Measurements from ENCODE around the gene AGPAT1. TPM values are rescaled to one million over a fixed set of nuclear protein-coding genes. Genes with fewer than 3 reads are reported as not detected.
A peak's percentile ranks its signal among the peaks of the same experiment; 100 is the strongest.
"Not testable (repeated sequence)": the region's sequence is repeated elsewhere in the genome, so short reads cannot be mapped to it uniquely, and the experiment has no call there.

The AGPAT1 gene
- total RNA-seq, 1 donor from 2014 or later = 31.4 TPM

DNA sequence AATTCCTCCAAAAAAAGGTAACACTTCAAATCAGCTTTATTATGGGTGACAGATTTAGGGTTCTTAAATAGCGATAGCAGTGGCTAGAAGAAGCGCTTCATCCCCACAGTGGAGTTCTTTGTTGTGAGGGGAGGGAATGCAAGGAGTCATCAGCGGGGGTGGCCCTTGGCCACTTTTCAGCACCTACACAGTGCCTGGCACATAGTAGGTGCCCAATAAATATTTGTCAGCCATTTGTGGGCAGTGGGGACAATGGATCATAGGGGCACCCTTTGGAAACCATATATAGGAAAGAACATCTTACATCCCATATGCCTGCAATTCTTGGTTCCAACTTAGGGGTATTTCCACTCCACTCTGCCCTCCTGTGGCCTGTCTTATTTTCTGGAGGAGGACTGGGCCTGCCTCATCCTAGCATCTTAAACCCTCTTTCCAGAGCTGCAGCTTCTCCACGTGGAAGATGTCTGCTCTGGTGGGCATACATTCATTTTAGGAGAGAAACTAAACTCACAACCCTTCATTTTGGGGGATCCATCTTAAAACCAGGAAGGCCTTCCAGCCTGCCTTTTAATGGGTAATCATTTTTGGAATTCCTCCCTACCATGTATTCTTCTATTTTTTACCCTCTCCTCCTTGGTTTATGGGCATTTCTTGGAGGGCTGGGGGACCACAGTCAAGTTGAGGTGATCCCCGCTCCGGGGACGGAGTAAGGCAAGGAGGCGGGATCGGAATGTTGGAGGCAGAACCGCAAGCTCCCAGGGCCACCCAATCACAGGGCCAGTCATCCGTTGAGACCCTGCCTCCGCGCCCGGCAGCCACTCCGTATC lies 19.2 kb upstream of the AGPAT1 start:
- DNase-seq = peak; percentile 83
- Mint-ChIP-seq H3K27ac (peak overlapping the region; percentile 96), H3K36me3 (ENCODE audit: low read depth) (peaks cover 13% of the 10 kb centered on the region), H3K4me3 (peak overlapping the region; percentile 98), H3K9me3 (no peaks in the 10 kb centered on the region), H3K27me3 (no peaks in the 10 kb centered on the region), H3K4me1 (peaks cover 43% of the 10 kb centered on the region)
- intact Hi-C loops (cut with micrococcal nuclease) = loop anchor here (1.0 to 10.0 kb wide), 9 partner anchors 17 to 1980 kb away; partner anchors contain the start of genes FKBPL, PPT2, PSMB9 and RGL2

- peak overlapping the region; percentile 98 for H3K4me3 Mint-ChIP-seq
- peaks cover 43% of the 10 kb centered on the region for H3K4me1 Mint-ChIP-seq
These were observed 18.5 kb upstream of the AGPAT1 start for GRCh38 chr6:32194388-32194787.

DNA sequence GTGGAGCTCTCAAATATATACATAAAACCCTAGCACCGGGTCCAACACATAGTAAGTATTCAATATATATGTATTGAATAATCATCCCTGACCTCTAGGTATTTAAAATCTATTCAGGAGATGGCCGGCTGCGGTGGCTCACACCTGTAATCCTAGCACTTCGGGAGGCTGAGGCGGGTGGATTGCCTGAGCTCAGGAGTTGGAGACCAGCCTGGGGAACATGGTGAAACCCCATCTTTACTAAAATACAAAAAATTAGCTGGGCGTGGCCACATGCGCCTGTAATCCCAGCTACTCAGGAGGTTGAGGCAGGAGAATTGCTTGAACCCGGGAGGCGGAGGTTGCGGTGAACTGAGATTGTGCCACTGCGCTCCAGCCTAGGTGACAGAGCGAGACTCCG lies 17.2 kb upstream of the AGPAT1 start:
- H3K9me3 Mint-ChIP-seq, H3K27me3 Mint-ChIP-seq, DNase-seq: not testable (repeated sequence)
- Mint-ChIP-seq H3K27ac (peak overlapping the region; percentile 95), H3K4me1 (peaks cover 53% of the 10 kb centered on the region), H3K4me3 (peak overlapping the region; percentile 97), H3K36me3 (ENCODE audit: low read depth) (peaks cover 23% of the 10 kb centered on the region)
- intact Hi-C loops (cut with micrococcal nuclease) = loop anchor here (10.0 kb wide), 2 partner anchors 1102 to 1978 kb away; partner anchors contain the start of genes RGL2 and TRIM26

More at GRCh38 chr6:32194388-32194787, 18.5 kb upstream of the AGPAT1 start:
- H3K36me3 Mint-ChIP-seq (ENCODE audit: low read depth) = peaks cover 13% of the 10 kb centered on the region
- intact Hi-C loops (cut with micrococcal nuclease) = loop anchor here (2.0 to 10.0 kb wide), 3 partner anchors 76 to 1980 kb away; partner anchors contain the start of genes RGL2 and TRIM26
- H3K27me3 Mint-ChIP-seq = no peaks in the 10 kb centered on the region
- peak overlapping the region; percentile 96 for H3K27ac Mint-ChIP-seq
- H3K9me3 Mint-ChIP-seq = no peaks in the 10 kb centered on the region
- DNase-seq = no peak

GRCh38 chr6:32192608-32193039 lies 16.7 kb upstream of the AGPAT1 start, which contains the start of gene GPSM3:
Gene GPSM3 (minus strand): TSS chr6:32192643. CDS start chr6:32192513, 130 bp downstream.
- Mint-ChIP-seq H3K4me3 (peak within 1 kb of the TSS; percentile 97), H3K9me3 (no peaks in the 10 kb centered on the region), H3K27me3 (no peaks in the 10 kb centered on the region), H3K4me1 (peaks cover 55% of the 10 kb centered on the region), H3K36me3 (ENCODE audit: low read depth) (peaks cover 25% of the 10 kb centered on the region), H3K27ac (peak within 1 kb of the TSS; percentile 95)
- intact Hi-C loops (cut with micrococcal nuclease) = loop anchor here (10.0 kb wide), 2 partner anchors 1102 to 1978 kb away; partner anchors contain the start of genes RGL2 and TRIM26
- peak; percentile 88 for DNase-seq

DNA sequence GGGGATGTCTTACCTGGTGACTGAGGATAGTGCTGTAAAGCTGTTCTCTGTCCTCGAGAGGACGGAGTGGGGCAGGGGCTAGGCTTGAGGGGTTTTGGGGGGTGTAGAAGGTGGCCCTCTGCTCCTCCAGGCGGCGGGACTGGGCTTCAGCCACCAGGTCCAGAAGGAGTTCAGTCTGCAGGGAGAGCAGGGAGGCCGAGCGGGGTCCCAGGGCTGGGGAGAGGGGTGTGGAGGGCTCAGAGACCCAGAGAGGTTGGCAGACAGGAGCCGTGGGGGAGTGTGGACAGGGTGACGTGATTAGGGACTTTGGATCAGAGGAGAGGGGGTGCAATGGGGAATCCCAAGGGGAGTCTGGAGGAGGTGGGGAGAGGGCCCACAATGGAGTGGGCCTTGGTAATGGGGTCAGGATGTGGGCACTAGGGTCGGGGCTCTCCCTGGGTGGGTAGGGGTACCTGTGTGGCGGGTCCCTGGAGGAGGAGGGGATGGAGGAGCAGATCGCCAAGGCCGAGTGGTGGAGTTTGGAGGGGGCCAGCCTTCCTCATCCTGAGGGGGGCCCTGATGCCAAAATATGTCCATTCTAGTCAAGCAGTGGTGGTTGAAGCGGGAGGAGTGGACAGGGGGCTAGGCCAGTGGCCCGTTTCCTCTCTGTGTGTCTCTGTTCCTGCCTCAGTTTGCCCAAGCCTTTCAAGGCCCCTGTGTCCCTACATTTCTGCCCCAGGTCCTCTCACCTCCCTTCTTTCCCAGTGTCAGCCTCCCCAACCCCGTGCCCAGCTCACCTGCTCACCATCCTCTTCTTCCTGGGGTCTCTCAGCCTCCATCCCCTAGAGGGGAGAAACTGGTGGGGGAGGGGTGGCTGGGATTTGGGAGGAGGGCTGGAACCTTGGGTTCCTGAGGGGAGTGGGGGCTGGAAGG lies 16.1 kb upstream of the AGPAT1 start:
- Mint-ChIP-seq H3K4me1 (peaks cover 59% of the 10 kb centered on the region), H3K4me3 (peak overlapping the region; percentile 97), H3K27me3 (no peaks in the 10 kb centered on the region), H3K27ac (peak overlapping the region; percentile 95), H3K36me3 (ENCODE audit: low read depth) (peaks cover 31% of the 10 kb centered on the region), H3K9me3 (no peaks in the 10 kb centered on the region)
- intact Hi-C loops (cut with micrococcal nuclease) = loop anchor here (10.0 kb wide), 2 partner anchors 1103 to 1977 kb away; partner anchors contain the start of genes RGL2 and TRIM26
- peak; percentile 75 for DNase-seq

- DNase-seq = no peak
- peak overlapping the region; percentile 95 for H3K27ac Mint-ChIP-seq
- H3K4me1 Mint-ChIP-seq = peaks cover 62% of the 10 kb centered on the region
- no peaks in the 10 kb centered on the region for H3K27me3 Mint-ChIP-seq
- peak overlapping the region; percentile 97 for H3K4me3 Mint-ChIP-seq
- no peaks in the 10 kb centered on the region for H3K9me3 Mint-ChIP-seq
- intact Hi-C loops (cut with micrococcal nuclease) = loop anchor here (1.0 to 10.0 kb wide), 4 partner anchors 13 to 1976 kb away; partner anchors contain the start of genes ATF6B, RGL2, RNF5 and TRIM26
- peaks cover 40% of the 10 kb centered on the region for H3K36me3 Mint-ChIP-seq (ENCODE audit: low read depth)
These were observed 15.2 kb upstream of the AGPAT1 start for GRCh38 chr6:32190911-32191677.

DNA sequence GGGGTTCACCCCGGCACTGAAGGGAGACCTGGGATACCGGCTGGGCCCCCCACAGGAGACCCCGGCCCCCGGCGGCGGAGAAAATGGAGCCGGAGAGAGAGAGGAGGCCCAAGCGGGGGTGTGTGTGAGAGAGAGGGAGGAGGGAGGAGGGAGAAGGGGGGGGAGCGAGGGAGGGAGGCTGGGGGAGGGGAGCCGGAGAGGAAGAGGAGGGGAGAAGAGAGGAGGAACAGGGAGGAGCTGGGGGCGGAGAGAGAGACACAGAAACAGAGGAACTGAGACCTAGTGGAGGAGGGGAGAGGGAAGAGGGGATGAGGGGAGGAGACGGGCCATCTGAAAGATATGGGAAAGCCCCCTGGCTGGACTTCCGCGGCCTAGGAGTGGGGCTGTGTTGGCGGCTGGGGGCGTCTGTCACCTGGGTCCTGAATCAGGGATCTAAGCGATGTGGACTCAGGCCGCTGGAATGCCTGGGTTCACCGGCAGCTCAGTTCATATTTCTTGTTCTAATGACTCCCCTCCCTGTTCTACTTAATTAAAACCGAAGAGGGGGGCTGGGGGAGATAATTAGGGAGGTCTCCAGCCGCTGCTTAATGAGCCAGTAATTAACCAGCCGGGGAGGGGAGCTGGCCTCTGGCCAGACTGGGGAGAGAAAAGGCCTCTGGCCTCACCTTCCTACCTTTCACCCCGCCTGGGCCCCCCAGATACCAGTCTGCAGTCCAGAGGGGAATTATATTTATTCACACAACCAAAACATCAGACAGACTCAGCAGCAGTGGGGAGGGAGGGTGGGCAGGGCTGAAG lies 14.4 kb upstream of the AGPAT1 start, which contains the start of gene PBX2:
TSS of gene PBX2 (minus strand) at position 149 of the 798 bp plus-strand sequence. CDS start 287 bp downstream, outside the sequence.
- Mint-ChIP-seq H3K4me1 (peaks cover 67% of the 10 kb centered on the region), H3K36me3 (ENCODE audit: low read depth) (peaks cover 47% of the 10 kb centered on the region)
- intact Hi-C loops (cut with micrococcal nuclease) = loop anchor here (1.0 to 10.0 kb wide), 4 partner anchors 12 to 1975 kb away; partner anchors contain the start of genes ATF6B, RGL2, RNF5 and TRIM26

DNA sequence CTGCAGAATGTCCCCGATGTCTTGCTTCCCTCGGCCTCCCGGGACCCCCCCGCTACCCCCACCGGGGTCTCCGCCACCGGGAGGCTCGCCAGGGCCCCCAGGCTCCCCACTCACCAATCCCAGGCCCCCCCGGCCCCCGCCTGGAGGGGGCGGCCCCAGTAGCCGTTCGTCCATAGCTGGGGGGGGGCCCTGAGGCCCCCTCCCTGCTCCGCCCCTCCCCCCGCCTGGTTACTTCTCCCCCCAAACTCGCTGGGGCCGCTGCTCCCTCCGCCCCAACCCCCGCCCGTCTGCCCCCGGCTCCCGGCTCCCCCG lies 13.8 kb upstream of the AGPAT1 start:
- Mint-ChIP-seq H3K4me3 (peak overlapping the region; percentile 97), H3K4me1 (peaks cover 62% of the 10 kb centered on the region)
- intact Hi-C loops (cut with micrococcal nuclease) = loop anchor here (1.0 to 10.0 kb wide), 4 partner anchors 11 to 1975 kb away; partner anchors contain the start of genes ATF6B, RGL2, RNF5 and TRIM26

More for the DNA sequence above, 14.4 kb upstream of the AGPAT1 start, which contains the start of gene PBX2:
- Mint-ChIP-seq H3K4me3 (peak within 1 kb of the TSS; percentile 97), H3K9me3 (no peaks in the 10 kb centered on the region), H3K27me3 (no peaks in the 10 kb centered on the region), H3K27ac (peak within 1 kb of the TSS; percentile 95)
- peak; percentile 94 for DNase-seq

GRCh38 chr6:32189069-32189741 lies 13.3 kb upstream of the AGPAT1 start:
- intact Hi-C loops (cut with micrococcal nuclease) = no loop called here
- peak overlapping the region; percentile 79 for H3K27ac Mint-ChIP-seq
- H3K36me3 Mint-ChIP-seq (ENCODE audit: low read depth) = peaks cover 49% of the 10 kb centered on the region
- H3K27me3 Mint-ChIP-seq = no peaks in the 10 kb centered on the region
- no peaks in the 10 kb centered on the region for H3K9me3 Mint-ChIP-seq
- peaks cover 57% of the 10 kb centered on the region for H3K4me1 Mint-ChIP-seq
- DNase-seq = no peak
- H3K4me3 Mint-ChIP-seq = peak overlapping the region; percentile 87

More for the DNA sequence above, 13.8 kb upstream of the AGPAT1 start:
- DNase-seq = no peak
- no peaks in the 10 kb centered on the region for H3K9me3 Mint-ChIP-seq
- peak overlapping the region; percentile 79 for H3K27ac Mint-ChIP-seq
- H3K36me3 Mint-ChIP-seq (ENCODE audit: low read depth) = peaks cover 47% of the 10 kb centered on the region
- no peaks in the 10 kb centered on the region for H3K27me3 Mint-ChIP-seq

- Mint-ChIP-seq H3K36me3 (ENCODE audit: low read depth) (peaks cover 54% of the 10 kb centered on the region), H3K9me3 (no peaks in the 10 kb centered on the region)
These were observed 12.6 kb upstream of the AGPAT1 start for GRCh38 chr6:32188381-32189068.

DNA sequence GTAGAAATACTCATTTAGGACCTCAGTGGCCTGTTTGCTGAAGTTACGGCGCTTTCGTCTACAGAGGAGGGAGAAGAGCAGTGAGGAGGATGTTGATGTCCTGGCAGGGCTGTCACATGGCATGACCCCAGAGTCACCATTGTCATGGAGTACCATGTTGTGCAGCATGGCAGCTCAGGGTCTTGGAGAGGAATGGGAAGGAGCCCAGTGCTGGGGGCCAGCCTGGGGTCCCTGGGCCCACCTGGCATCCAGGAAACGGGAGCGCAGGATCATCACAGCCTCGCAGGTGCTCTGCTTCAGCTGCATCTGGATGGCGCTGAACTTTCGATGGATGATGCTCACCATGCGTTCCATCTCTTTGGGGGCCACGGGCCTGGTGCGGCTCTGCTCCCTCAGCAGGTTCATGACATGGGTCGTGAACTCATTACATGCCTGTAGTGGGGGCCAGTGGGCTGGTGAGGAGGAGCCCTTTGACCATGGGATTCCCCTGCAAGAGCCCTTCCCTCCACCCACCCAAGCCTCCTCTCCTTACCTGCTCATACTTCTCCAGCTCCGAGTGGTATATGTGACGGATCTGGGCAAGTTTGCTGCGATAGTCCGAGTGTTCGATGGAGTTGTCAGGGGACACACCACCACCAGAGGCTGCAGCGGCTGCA lies 12.0 kb upstream of the AGPAT1 start:
- H3K9me3 Mint-ChIP-seq; H3K27me3 Mint-ChIP-seq; intact Hi-C loops (cut with micrococcal nuclease); DNase-seq: not testable (repeated sequence)
- peaks cover 51% of the 10 kb centered on the region for H3K4me1 Mint-ChIP-seq
- peaks cover 57% of the 10 kb centered on the region for H3K36me3 Mint-ChIP-seq (ENCODE audit: low read depth)
- peak overlapping the region; percentile 81 for H3K27ac Mint-ChIP-seq
- peak overlapping the region; percentile 87 for H3K4me3 Mint-ChIP-seq

More at GRCh38 chr6:32188381-32189068, 12.6 kb upstream of the AGPAT1 start:
- H3K27me3 Mint-ChIP-seq = no peaks in the 10 kb centered on the region
- H3K4me1 Mint-ChIP-seq = peaks cover 50% of the 10 kb centered on the region
- intact Hi-C loops (cut with micrococcal nuclease) = no loop called here
- DNase-seq = no peak
- peak overlapping the region; percentile 87 for H3K4me3 Mint-ChIP-seq
- H3K27ac Mint-ChIP-seq = peak overlapping the region; percentile 79

Data from activated CD4-positive, alpha-beta T cell treated with anti-CD3 and anti-CD28 coated beads, Interleukin-2, amount 10 ng/mL, durations not matched to agents 24 days and 14 days (primary cell).